Upper lobe of left lung (tissue), 6 donors: ENCODE measurements around the gene MBP. TPM values are rescaled to one million over a fixed set of nuclear protein-coding genes. Genes with fewer than 3 reads are reported as not detected.
A peak's percentile ranks its signal among the peaks of the same experiment; 100 is the strongest.

Experiments
- ATAC-seq, 2 donors: fragments of 200-7000 bp; cut with Tn5 transposase; one replicate each; pipeline ENCODE4 v1.9.1; 2022; ENCODE audit warnings: mild to moderate bottlenecking in 2 of 2, moderate library complexity in 2 of 2; ENCODE audit not compliant: low FRiP score in 2 of 2
- DNase-seq, 2 donors: peaks; one replicate each; pipeline ENCODE4 v3.0.0-alpha.2; 2019 to 2020
- H3K27ac ChIP-seq, 4 donors: fragments of 200-600 bp; sonication (generic); one replicate each; pipeline ENCODE4 v1.5.1; 2016 to 2019
- H3K27me3 ChIP-seq, 4 donors: fragments of 200-600 bp; sonication (generic); one replicate each; pipeline ENCODE4 v1.5.1; 2017 to 2019
- H3K36me3 ChIP-seq, 4 donors: fragments of 200-600 bp; sonication (generic); one replicate each; pipeline ENCODE4 v1.5.1; 2016 to 2019
- H3K4me1 ChIP-seq, 4 donors: fragments of 200-600 bp; sonication (generic); one replicate each; pipeline ENCODE4 v1.5.1; 2018 to 2019
- H3K4me3 ChIP-seq, 4 donors: fragments of 200-600 bp; sonication (generic); one replicate each; pipeline ENCODE4 v1.5.1; 2017 to 2019; ENCODE audit warnings: mild to moderate bottlenecking in 2 of 4, moderate library complexity in 1 of 4
- H3K9me3 ChIP-seq, 4 donors: fragments of 200-600 bp; sonication (generic); one replicate each; pipeline ENCODE4 v1.5.1; 2018 to 2019
- CTCF ChIP-seq, 6 experiments: fragments of 450-650 bp in 4 of 6; fragments of 200-600 bp in 2 of 6; sonication (generic) in 2 of 6; IDR thresholded peaks; one replicate each; pipeline ENCODE4 v1.5.1; 2016 to 2019; ENCODE audit warnings: antibody characterized with exemption in 6 of 6
- EP300 ChIP-seq, 4 donors: sonication (generic); formaldehyde crosslinking; IDR thresholded peaks; one replicate each; pipeline ENCODE4 v1.5.1; 2017; ENCODE audit warnings: antibody characterized with exemption in 4 of 4, control low read depth in 2 of 4
- POLR2A ChIP-seq, 4 donors: fragments of 450-650 bp; IDR thresholded peaks; one replicate each; pipeline ENCODE4 v1.5.1; 2016 to 2017; ENCODE audit warnings: antibody characterized with exemption in 4 of 4, mild to moderate bottlenecking in 2 of 4
- POLR2AphosphoS5 ChIP-seq, 2 donors: sonication (generic); formaldehyde crosslinking; IDR thresholded peaks; one replicate each; pipeline ENCODE4 v1.5.1; 2017; ENCODE audit warnings: antibody characterized with exemption in 2 of 2
- WGBS, 2 donors: methylation state at CpG; one replicate each; pipeline ENCODE4 v1.1.5; 2017 to 2018; 5-methylcytosine and 5-hydroxymethylcytosine counted together
- total RNA-seq, 6 donors: library from RNA; depleted of rRNA in 4 of 6; stranded (reverse); fragments of >200 nt in 4 of 6; gene quantifications; one replicate each; pipeline versions ENCODE4 v1.1.0 to v1.2.1, GENCODE V29; 2016 to 2021
- donor health status: DM: no; HTN: no; CAD: no; lungs with moderate emphysema.
- donor health status: DM: no; HTN: yes; CAD: no; lungs with severe emphysema.

MBP gene
- total RNA-seq, 6 donors from 2014 or later = 55.5 to 87.6 (median 68.8) TPM

DNA sequence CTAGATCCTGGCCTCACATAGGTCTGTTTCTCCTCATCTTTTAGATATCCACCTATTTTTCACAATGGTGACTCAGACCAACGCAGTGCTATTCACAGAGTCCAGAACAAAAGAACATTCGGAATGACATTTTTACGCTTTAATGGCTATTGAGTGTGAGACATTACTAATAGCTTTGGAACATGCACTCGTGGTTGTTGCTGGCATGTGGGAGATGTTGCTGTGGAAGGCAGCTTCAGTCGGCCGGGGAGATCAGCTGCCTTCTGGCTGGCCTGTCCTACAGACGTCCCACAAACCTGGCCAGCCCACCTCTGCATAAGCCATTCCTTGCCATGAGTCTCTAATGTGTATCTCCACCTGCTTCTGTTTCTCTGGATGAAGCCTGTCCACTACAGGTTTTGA is 3.4 kb downstream of the MBP start:
- H3K9me3 ChIP-seq = no peaks in the 10 kb centered on the region
- no peaks in the 10 kb centered on the region for H3K27me3 ChIP-seq
- H3K4me1 ChIP-seq = peaks cover 39 to 75% (median 48%) of the 10 kb centered on the region in 4 donors
- no peaks in the 10 kb centered on the region for H3K36me3 ChIP-seq
- H3K4me3 ChIP-seq = no peak overlapping the region
- 79 to 86% methylated on average over 7 of the region's 7 CpGs for WGBS, 2 donors
- no peak for ATAC-seq
- H3K27ac ChIP-seq = peak overlapping the region in 3 of 4 donors; percentile 31 to 82 (median 65)
- TF ChIP-seq CTCF (IDR thresholded peaks at IDR 0.05) (no peak), EP300 (IDR thresholded peaks at IDR 0.05) (no peak), POLR2A (IDR thresholded peaks at IDR 0.05) (no peak), POLR2AphosphoS5 (IDR thresholded peaks at IDR 0.05) (no peak)
- DNase-seq = no peak

DNA sequence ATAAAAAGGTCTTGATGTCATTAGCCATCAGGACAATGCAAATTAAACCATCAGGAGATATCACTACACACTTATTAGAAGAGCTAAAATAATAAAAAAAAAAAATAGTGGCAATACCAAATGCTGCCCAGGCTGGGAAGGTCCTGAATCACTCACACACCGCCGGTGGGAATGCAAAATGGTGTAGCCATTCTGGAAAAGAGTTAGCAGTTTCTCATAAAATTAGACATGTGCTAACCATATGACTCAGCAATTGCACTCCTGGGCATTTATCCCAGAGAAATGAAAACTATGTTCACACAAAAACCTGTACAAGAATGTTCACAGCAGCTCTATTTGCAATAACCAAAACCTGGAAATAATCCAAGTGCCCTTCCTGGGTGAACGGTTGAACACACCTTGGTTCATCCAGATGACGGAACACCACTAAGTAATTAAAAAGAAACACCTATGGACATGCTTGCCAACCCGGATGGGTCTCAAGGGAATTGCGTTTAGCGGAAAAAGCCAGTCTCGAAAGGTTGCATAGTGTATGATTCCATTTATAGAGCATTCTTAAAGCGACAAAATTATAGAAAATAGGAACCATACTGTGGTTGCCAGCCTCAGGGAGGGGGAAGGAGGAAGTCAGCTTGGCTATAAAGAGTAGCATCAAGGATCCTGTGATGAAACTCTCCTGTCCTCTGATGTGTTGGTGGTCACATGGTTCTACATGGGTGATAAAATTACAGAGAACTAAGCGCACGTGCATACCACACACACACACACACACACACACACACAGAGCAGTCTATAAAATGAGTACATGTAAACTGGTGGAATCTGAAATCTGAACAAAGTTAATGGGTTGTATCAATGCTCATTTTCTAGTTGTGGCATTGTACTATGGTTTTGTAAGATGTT is 4.6 kb downstream of the MBP start:
- H3K9me3 ChIP-seq = no peaks in the 10 kb centered on the region
- peak in 1 of 2 donors; percentile 61 for DNase-seq
- H3K4me3 ChIP-seq = peak overlapping the region in 2 of 4 donors; percentile 12 to 14
- peak; percentile 50 to 56 for ATAC-seq
- TF ChIP-seq POLR2A (IDR thresholded peaks at IDR 0.05) (peak in 1 of 4 donors; percentile 37), POLR2AphosphoS5 (IDR thresholded peaks at IDR 0.05) (peak in 1 of 2 donors; percentile 44), CTCF (IDR thresholded peaks at IDR 0.05) (no peak)
- peaks cover 28 to 74% (median 38%) of the 10 kb centered on the region in 4 donors for H3K4me1 ChIP-seq
- 42 to 48% methylated on average over 11 of the region's 11 CpGs for WGBS, 2 donors
- H3K27me3 ChIP-seq = no peaks in the 10 kb centered on the region
- peak overlapping the region; percentile 65 to 82 (median 70) for H3K27ac ChIP-seq
- no peaks in the 10 kb centered on the region for H3K36me3 ChIP-seq

GRCh38 chr18:77124452-77124922 is 8.1 kb downstream of the MBP start:
- DNase-seq (peak; percentile 49 to 52), ATAC-seq (peak in 1 of 2 donors; percentile 10)
- H3K4me3 ChIP-seq = no peak overlapping the region
- WGBS, 2 donors = 60 to 76% methylated on average over 5 to 9 of the region's 9 CpGs
- H3K27me3 ChIP-seq = no peaks in the 10 kb centered on the region
- H3K27ac ChIP-seq = peak overlapping the region in 3 of 4 donors; percentile 7 to 69 (median 9)
- peaks cover 20 to 56% (median 28%) of the 10 kb centered on the region in 4 donors for H3K4me1 ChIP-seq
- no peaks in the 10 kb centered on the region for H3K36me3 ChIP-seq
- no peaks in the 10 kb centered on the region for H3K9me3 ChIP-seq
- TF ChIP-seq EP300 (IDR thresholded peaks at IDR 0.05) (no peak), POLR2AphosphoS5 (IDR thresholded peaks at IDR 0.05) (no peak), CTCF (IDR thresholded peaks at IDR 0.05) (no peak), POLR2A (IDR thresholded peaks at IDR 0.05) (no peak)

DNA sequence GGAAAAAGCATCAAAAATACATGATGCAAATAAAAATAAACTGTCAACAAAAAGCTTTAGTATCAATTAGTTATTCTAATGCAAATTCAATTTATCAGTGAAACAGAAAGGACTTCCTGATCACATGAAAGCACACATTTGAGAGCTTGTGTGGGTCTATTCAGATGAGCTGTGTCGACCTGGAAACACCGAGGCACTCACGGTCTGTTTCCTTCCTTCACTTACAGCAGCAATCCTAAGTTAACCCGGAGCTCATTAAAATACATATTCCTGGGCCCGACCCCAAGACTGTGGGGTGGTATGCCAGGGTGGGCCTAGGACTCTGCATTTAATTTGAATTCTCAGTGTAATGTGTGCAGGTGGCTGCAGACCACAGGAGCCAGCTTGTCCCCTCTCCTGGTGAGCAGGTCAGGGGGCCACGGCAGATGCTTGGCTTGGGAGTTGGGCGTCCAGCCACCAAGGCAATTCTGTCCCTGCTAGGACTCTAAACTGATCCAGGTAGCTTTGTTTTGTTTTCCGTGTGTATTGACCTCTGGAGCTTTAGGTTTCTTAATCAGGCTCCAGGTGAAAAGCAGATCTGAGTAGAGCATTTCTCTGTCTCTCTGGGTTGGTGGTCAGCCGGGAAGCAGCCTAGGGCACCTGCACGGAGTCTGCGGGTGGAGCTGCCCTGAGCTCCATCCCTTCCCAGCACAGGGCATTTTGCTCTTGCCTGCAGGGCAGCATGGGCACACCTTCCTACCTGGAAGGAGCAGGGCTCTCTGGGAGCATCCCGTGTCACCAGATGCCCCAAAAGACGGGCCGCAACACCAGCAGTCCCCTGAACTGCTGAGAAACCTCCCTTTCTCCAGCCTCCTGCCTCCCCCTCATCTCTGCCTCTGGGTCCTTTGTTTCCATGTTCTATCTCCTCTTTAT is 9.0 kb downstream of the MBP start:
- TF ChIP-seq CTCF (IDR thresholded peaks at IDR 0.05) (no peak), EP300 (IDR thresholded peaks at IDR 0.05) (no peak), POLR2AphosphoS5 (IDR thresholded peaks at IDR 0.05) (no peak), POLR2A (IDR thresholded peaks at IDR 0.05) (no peak)
- H3K27me3 ChIP-seq = no peaks in the 10 kb centered on the region
- ATAC-seq = no peak
- no peaks in the 10 kb centered on the region for H3K36me3 ChIP-seq
- no peak for DNase-seq
- no peaks in the 10 kb centered on the region for H3K9me3 ChIP-seq
- peaks cover 19 to 57% (median 23%) of the 10 kb centered on the region in 4 donors for H3K4me1 ChIP-seq
- H3K4me3 ChIP-seq = no peak overlapping the region
- peak overlapping the region in 1 of 4 donors; percentile 69 for H3K27ac ChIP-seq
- 74 to 82% methylated on average over 12 to 14 of the region's 14 CpGs for WGBS, 2 donors
